Measurements from ENCODE around the gene ACAD9. TPM values are rescaled to one million over a fixed set of nuclear protein-coding genes. Genes with fewer than 3 reads are reported as not detected.

ACAD9 gene
- total and polyA plus RNA-seq, 2 of the 13 experiments (the other 11 are each of a cell fraction or from before 2014, with no cell fraction given): 15.3 to 38.2 TPM

- no TSS peak for BruUV-seq (replicated peaks)
- H4K20me1 ChIP-seq (ENCODE audit: insufficient read depth, low read length): no peaks in the 10 kb centered on the region
- H3K9ac ChIP-seq (ENCODE audit: insufficient read depth, low read depth, low read length): no peak overlapping the region
- H2AFZ ChIP-seq (ENCODE audit: low read length): no peak overlapping the region
- no peak overlapping the region for H3K4me2 ChIP-seq (ENCODE audit: low read depth, low read length)
- 0 out of 5 replicates have a peak, but pooled peaks cover 0 to 6% of the 10 kb centered on the region in 2 experiments for H3K27me3 ChIP-seq (ENCODE audit: control insufficient read depth in 1 of 2, insufficient read depth in 2 of 2, low read length in 2 of 2)
- intact Hi-C loops (cut with micrococcal nuclease; ENCODE audit: unreplicated experiment) (no loop called here), in situ Hi-C loops (cut with HindIII; ENCODE audit: extremely low pct_ligation_motif_present, low pct_unique_long_range_greater_than_20kb) (no loop called here)
- H3K36me3 ChIP-seq (replicated peaks in 1 of 2; ENCODE audit: control insufficient read depth in 1 of 2, insufficient read depth in 2 of 2, low read length in 2 of 2): no peaks in the 10 kb centered on the region
- H3K27ac ChIP-seq (ENCODE audit: extremely low read length, insufficient read depth, low read length): no peak overlapping the region
- H3K9me3 ChIP-seq (ENCODE audit: low read length): no peaks in the 10 kb centered on the region
- H3K79me2 ChIP-seq (ENCODE audit: insufficient read depth, low read length): no peaks in the 10 kb centered on the region
- ChIA-PET CTCF (ENCODE audit: low intra/inter-chr PET ratio, low total read pairs) (no interaction called here), POLR2A (no interaction called here)
- DNase-seq (ENCODE audit: low spot score): no peak
- WGBS (ENCODE audit: low lambda C conversion rate): 59% methylated on average over 4 of the region's 4 CpGs
- ATAC-seq: no peak
- H3K4me3 ChIP-seq (replicated peaks in 1 of 3; ENCODE audit: insufficient read depth in 1 of 3, low read depth in 2 of 3, low read length in 3 of 3): no peak overlapping the region
- FAIRE-seq: no peak
- 0 out of 2 replicates have a peak, but pooled peaks cover 6% of the 10 kb centered on the region for H3K4me1 ChIP-seq (ENCODE audit: insufficient read depth, low read length)
- no peak for TF ChIP-seq SOX5 (CRISPR knock-in tag; IDR thresholded peaks at IDR 0.05; ENCODE audit: borderline replicate concordance)
- TF ChIP-seq NFYC (CRISPR knock-in tag; IDR thresholded peaks at IDR 0.05): no peak
- no peak for TF ChIP-seq HMG20A (CRISPR knock-in tag; IDR thresholded peaks at IDR 0.05; ENCODE audit: borderline replicate concordance)
- no peak for TF ChIP-seq BCLAF1 (IDR thresholded peaks at IDR 0.05)
- no peak for TF ChIP-seq ZXDC (CRISPR knock-in tag; IDR thresholded peaks at IDR 0.05)
- no peak for TF ChIP-seq ZNF34 (CRISPR knock-in tag; IDR thresholded peaks at IDR 0.05; ENCODE audit: borderline replicate concordance)
- no peak for TF ChIP-seq THAP7 (CRISPR knock-in tag; IDR thresholded peaks at IDR 0.05)
- TF ChIP-seq ESRRA (CRISPR knock-in tag; IDR thresholded peaks at IDR 0.05; ENCODE audit: low read depth): no peak
- TF ChIP-seq NR3C1 (CRISPR knock-in tag; IDR thresholded peaks at IDR 0.05): no peak
- TF ChIP-seq SMARCC2 (IDR thresholded peaks at IDR 0.05): no peak
- TF ChIP-seq ZNF367 (CRISPR knock-in tag; IDR thresholded peaks at IDR 0.05; ENCODE audit: borderline replicate concordance): no peak
- TF ChIP-seq ZNF275 (CRISPR knock-in tag; IDR thresholded peaks at IDR 0.05; ENCODE audit: borderline replicate concordance): no peak
- TF ChIP-seq TARDBP (CRISPR knock-in tag; IDR thresholded peaks at IDR 0.05): no peak
- no peak for TF ChIP-seq U2AF2 (IDR thresholded peaks at IDR 0.05; ENCODE audit: low read depth, low read length)
- TF ChIP-seq ZNF256 (CRISPR knock-in tag; conservative IDR thresholded peaks at IDR 0.05): no peak
- TF ChIP-seq ZC3H4 (CRISPR knock-in tag; IDR thresholded peaks at IDR 0.05; ENCODE audit: borderline replicate concordance): no peak
- TF ChIP-seq SNAPC2 (CRISPR knock-in tag; IDR thresholded peaks at IDR 0.05): no peak
- no peak for TF ChIP-seq SNAI1 (CRISPR knock-in tag; IDR thresholded peaks at IDR 0.05; ENCODE audit: borderline replicate concordance)
These were observed 7.1 kb upstream of the ACAD9 start for GRCh38 chr3:128872282-128872681.

Data from HepG2 (cell line).